ENCODE measurements around the gene NCF4.

The NCF4 gene

GRCh38 chr22:36897611-36898010 is 36.8 kb downstream of the NCF4 start:
- Histone ChIP-seq H3K36me3 (ENCODE audit: control insufficient read depth in 2 of 2, insufficient read depth in 2 of 2, low read length in 2 of 2) (no peaks in the 10 kb centered on the region), H3K9me3 (ENCODE audit: control insufficient read depth in 2 of 2, low read length in 2 of 2) (peaks cover 5 to 13% of the 10 kb centered on the region in 2 donors), H3K27ac (ENCODE audit: low read length) (no peak overlapping the region), H3K27me3 (ENCODE audit: control insufficient read depth in 1 of 2, insufficient read depth in 2 of 2, low read length in 2 of 2) (peaks cover 0 to 13% of the 10 kb centered on the region in 2 donors), H3K4me3 (ENCODE audit: low read length in 2 of 2) (no peak overlapping the region), H3K9ac (ENCODE audit: low read length in 2 of 2) (no peak overlapping the region), H3K4me1 (ENCODE audit: control insufficient read depth, insufficient read depth, low read length) (no peaks in the 10 kb centered on the region)

GRCh38 chr22:36898690-36899089 is 37.9 kb downstream of the NCF4 start:
- no peak overlapping the region for H3K9ac ChIP-seq (ENCODE audit: low read length in 2 of 2)
- no peaks in the 10 kb centered on the region for H3K4me1 ChIP-seq (ENCODE audit: control insufficient read depth, insufficient read depth, low read length)
- H3K9me3 ChIP-seq (ENCODE audit: control insufficient read depth in 2 of 2, low read length in 2 of 2) = peaks cover 5 to 13% of the 10 kb centered on the region in 2 donors
- H3K27me3 ChIP-seq (ENCODE audit: control insufficient read depth in 1 of 2, insufficient read depth in 2 of 2, low read length in 2 of 2) = peaks cover 0 to 15% of the 10 kb centered on the region in 2 donors
- H3K27ac ChIP-seq (ENCODE audit: low read length) = no peak overlapping the region
- no peak overlapping the region for H3K4me3 ChIP-seq (ENCODE audit: low read length in 2 of 2)
- H3K36me3 ChIP-seq (ENCODE audit: control insufficient read depth in 2 of 2, insufficient read depth in 2 of 2, low read length in 2 of 2) = no peaks in the 10 kb centered on the region

GRCh38 chr22:36899498-36899897 is 38.7 kb downstream of the NCF4 start:
- Histone ChIP-seq H3K9me3 (ENCODE audit: control insufficient read depth in 2 of 2, low read length in 2 of 2) (peaks cover 5 to 13% of the 10 kb centered on the region in 2 donors), H3K36me3 (ENCODE audit: control insufficient read depth in 2 of 2, insufficient read depth in 2 of 2, low read length in 2 of 2) (no peaks in the 10 kb centered on the region), H3K9ac (ENCODE audit: low read length in 2 of 2) (no peak overlapping the region), H3K27ac (ENCODE audit: low read length) (no peak overlapping the region), H3K4me1 (ENCODE audit: control insufficient read depth, insufficient read depth, low read length) (no peaks in the 10 kb centered on the region), H3K27me3 (ENCODE audit: control insufficient read depth in 1 of 2, insufficient read depth in 2 of 2, low read length in 2 of 2) (peaks cover 0 to 15% of the 10 kb centered on the region in 2 donors), H3K4me3 (ENCODE audit: low read length in 2 of 2) (no peak overlapping the region)

GRCh38 chr22:36900225-36900624 is 39.4 kb downstream of the NCF4 start:
- H3K27ac ChIP-seq (ENCODE audit: low read length) = no peak overlapping the region
- H3K9ac ChIP-seq (ENCODE audit: low read length in 2 of 2) = no peak overlapping the region
- peaks cover 2 to 15% of the 10 kb centered on the region in 2 donors for H3K27me3 ChIP-seq (ENCODE audit: control insufficient read depth in 1 of 2, insufficient read depth in 2 of 2, low read length in 2 of 2)
- H3K9me3 ChIP-seq (ENCODE audit: control insufficient read depth in 2 of 2, low read length in 2 of 2) = peaks cover 5 to 13% of the 10 kb centered on the region in 2 donors
- no peaks in the 10 kb centered on the region for H3K36me3 ChIP-seq (ENCODE audit: control insufficient read depth in 2 of 2, insufficient read depth in 2 of 2, low read length in 2 of 2)
- no peaks in the 10 kb centered on the region for H3K4me1 ChIP-seq (ENCODE audit: control insufficient read depth, insufficient read depth, low read length)
- H3K4me3 ChIP-seq (ENCODE audit: low read length in 2 of 2) = no peak overlapping the region

GRCh38 chr22:36900880-36901279 is 40.1 kb downstream of the NCF4 start:
- no peaks in the 10 kb centered on the region for H3K4me1 ChIP-seq (ENCODE audit: control insufficient read depth, insufficient read depth, low read length)

GRCh38 chr22:36901411-36902142 is 40.8 kb downstream of the NCF4 start:
- Histone ChIP-seq H3K27ac (ENCODE audit: low read length) (no peak overlapping the region), H3K36me3 (ENCODE audit: control insufficient read depth in 2 of 2, insufficient read depth in 2 of 2, low read length in 2 of 2) (no peaks in the 10 kb centered on the region), H3K27me3 (ENCODE audit: control insufficient read depth in 1 of 2, insufficient read depth in 2 of 2, low read length in 2 of 2) (peaks cover 5 to 15% of the 10 kb centered on the region in 2 donors), H3K9me3 (ENCODE audit: control insufficient read depth in 2 of 2, low read length in 2 of 2) (peaks cover 5 to 8% of the 10 kb centered on the region in 2 donors), H3K4me3 (ENCODE audit: low read length in 2 of 2) (no peak overlapping the region), H3K9ac (ENCODE audit: low read length in 2 of 2) (no peak overlapping the region), H3K4me1 (ENCODE audit: control insufficient read depth, insufficient read depth, low read length) (no peaks in the 10 kb centered on the region)

More at GRCh38 chr22:36900880-36901279, 40.1 kb downstream of the NCF4 start:
- H3K4me3 ChIP-seq (ENCODE audit: low read length in 2 of 2) = no peak overlapping the region
- H3K27ac ChIP-seq (ENCODE audit: low read length) = no peak overlapping the region
- H3K9ac ChIP-seq (ENCODE audit: low read length in 2 of 2) = no peak overlapping the region
- H3K36me3 ChIP-seq (ENCODE audit: control insufficient read depth in 2 of 2, insufficient read depth in 2 of 2, low read length in 2 of 2) = no peaks in the 10 kb centered on the region
- peaks cover 5 to 10% of the 10 kb centered on the region in 2 donors for H3K9me3 ChIP-seq (ENCODE audit: control insufficient read depth in 2 of 2, low read length in 2 of 2)
- H3K27me3 ChIP-seq (ENCODE audit: control insufficient read depth in 1 of 2, insufficient read depth in 2 of 2, low read length in 2 of 2) = peaks cover 5 to 15% of the 10 kb centered on the region in 2 donors

- peaks cover 5 to 8% of the 10 kb centered on the region in 2 donors for H3K9me3 ChIP-seq (ENCODE audit: control insufficient read depth in 2 of 2, low read length in 2 of 2)
- H3K4me1 ChIP-seq (ENCODE audit: control insufficient read depth, insufficient read depth, low read length) = no peaks in the 10 kb centered on the region
- H3K9ac ChIP-seq (ENCODE audit: low read length in 2 of 2) = no peak overlapping the region
- H3K4me3 ChIP-seq (ENCODE audit: low read length in 2 of 2) = no peak overlapping the region
- H3K36me3 ChIP-seq (ENCODE audit: control insufficient read depth in 2 of 2, insufficient read depth in 2 of 2, low read length in 2 of 2) = no peaks in the 10 kb centered on the region
- H3K27ac ChIP-seq (ENCODE audit: low read length) = no peak overlapping the region
- peaks cover 5 to 15% of the 10 kb centered on the region in 2 donors for H3K27me3 ChIP-seq (ENCODE audit: control insufficient read depth in 1 of 2, insufficient read depth in 2 of 2, low read length in 2 of 2)
Measured at GRCh38 chr22:36902143-36902926, 41.5 kb downstream of the NCF4 start.

- Histone ChIP-seq H3K27me3 (ENCODE audit: control insufficient read depth in 1 of 2, insufficient read depth in 2 of 2, low read length in 2 of 2) (peaks cover 5 to 14% of the 10 kb centered on the region in 2 donors), H3K9me3 (ENCODE audit: control insufficient read depth in 2 of 2, low read length in 2 of 2) (peaks cover 0 to 6% of the 10 kb centered on the region in 2 donors), H3K36me3 (ENCODE audit: control insufficient read depth in 2 of 2, insufficient read depth in 2 of 2, low read length in 2 of 2) (no peaks in the 10 kb centered on the region), H3K9ac (ENCODE audit: low read length in 2 of 2) (no peak overlapping the region), H3K4me1 (ENCODE audit: control insufficient read depth, insufficient read depth, low read length) (no peaks in the 10 kb centered on the region), H3K4me3 (ENCODE audit: low read length in 2 of 2) (no peak overlapping the region), H3K27ac (ENCODE audit: low read length) (no peak overlapping the region)
Measured at GRCh38 chr22:36904260-36904880, 43.6 kb downstream of the NCF4 start.

GRCh38 chr22:36907253-36908195 is 46.7 kb downstream of the NCF4 start:
- H3K4me1 ChIP-seq (ENCODE audit: control insufficient read depth, insufficient read depth, low read length) = no peaks in the 10 kb centered on the region
- H3K27me3 ChIP-seq (ENCODE audit: control insufficient read depth in 1 of 2, insufficient read depth in 2 of 2, low read length in 2 of 2) = peaks cover 5 to 7% of the 10 kb centered on the region in 2 donors
- H3K27ac ChIP-seq (ENCODE audit: low read length) = no peak overlapping the region
- H3K9me3 ChIP-seq (ENCODE audit: control insufficient read depth in 2 of 2, low read length in 2 of 2) = no peaks in the 10 kb centered on the region
- H3K36me3 ChIP-seq (ENCODE audit: control insufficient read depth in 2 of 2, insufficient read depth in 2 of 2, low read length in 2 of 2) = no peaks in the 10 kb centered on the region
- no peak overlapping the region for H3K4me3 ChIP-seq (ENCODE audit: low read length in 2 of 2)
- H3K9ac ChIP-seq (ENCODE audit: low read length in 2 of 2) = no peak overlapping the region

- no peak overlapping the region for H3K9ac ChIP-seq (ENCODE audit: low read length in 2 of 2)
- no peaks in the 10 kb centered on the region for H3K9me3 ChIP-seq (ENCODE audit: control insufficient read depth in 2 of 2, low read length in 2 of 2)
- peaks cover under 1 to 5% of the 10 kb centered on the region in 2 donors for H3K27me3 ChIP-seq (ENCODE audit: control insufficient read depth in 1 of 2, insufficient read depth in 2 of 2, low read length in 2 of 2)
- no peak overlapping the region for H3K27ac ChIP-seq (ENCODE audit: low read length)
- no peaks in the 10 kb centered on the region for H3K4me1 ChIP-seq (ENCODE audit: control insufficient read depth, insufficient read depth, low read length)
- no peak overlapping the region for H3K4me3 ChIP-seq (ENCODE audit: low read length in 2 of 2)
- H3K36me3 ChIP-seq (ENCODE audit: control insufficient read depth in 2 of 2, insufficient read depth in 2 of 2, low read length in 2 of 2) = no peaks in the 10 kb centered on the region
Measured at GRCh38 chr22:36910461-36910860, 49.7 kb downstream of the NCF4 start.
